ENCODE results near the gene KRT86.

Gene KRT86

GRCh38 chr12:52274521-52275120 is at the start of gene KRT86:
Gene KRT86 (plus strand): TSS chr12:52274645. CDS start chr12:52301917, 27,272 bp downstream.
- Histone ChIP-seq H3K9me3 (ENCODE audit: control insufficient read depth, insufficient read depth, low read depth, low read length) (no peaks in the 10 kb centered on the region), H3K36me3 (ENCODE audit: control insufficient read depth, insufficient read depth, low read length) (no peaks in the 10 kb centered on the region), H3K27ac (ENCODE audit: low read depth, low read length) (no peak within 1 kb of the TSS), H3K9ac (ENCODE audit: low read length) (no peak within 1 kb of the TSS), H3K4me1 (ENCODE audit: control insufficient read depth, insufficient read depth, low read length) (peaks cover 6% of the 10 kb centered on the region; the same call in 1 of the 2 replicates), H3K4me3 (ENCODE audit: low read depth, low read length) (no peak within 1 kb of the TSS), H3K27me3 (ENCODE audit: control insufficient read depth, insufficient read depth, low read length) (peaks cover 42% of the 10 kb centered on the region)

- H3K4me3 ChIP-seq (ENCODE audit: low read depth, low read length), result no peak overlapping the region
- no peaks in the 10 kb centered on the region for H3K9me3 ChIP-seq (ENCODE audit: control insufficient read depth, insufficient read depth, low read depth, low read length)
- H3K27ac ChIP-seq (ENCODE audit: low read depth, low read length), result no peak overlapping the region
- no peak overlapping the region for H3K9ac ChIP-seq (ENCODE audit: low read length)
- no peaks in the 10 kb centered on the region for H3K4me1 ChIP-seq (ENCODE audit: control insufficient read depth, insufficient read depth, low read length)
- no peaks in the 10 kb centered on the region for H3K36me3 ChIP-seq (ENCODE audit: control insufficient read depth, insufficient read depth, low read length)
- peaks cover 31% of the 10 kb centered on the region for H3K27me3 ChIP-seq (ENCODE audit: control insufficient read depth, insufficient read depth, low read length)
Measured at GRCh38 chr12:52225752-52226151, 48.7 kb upstream of the KRT86 start.

DNA sequence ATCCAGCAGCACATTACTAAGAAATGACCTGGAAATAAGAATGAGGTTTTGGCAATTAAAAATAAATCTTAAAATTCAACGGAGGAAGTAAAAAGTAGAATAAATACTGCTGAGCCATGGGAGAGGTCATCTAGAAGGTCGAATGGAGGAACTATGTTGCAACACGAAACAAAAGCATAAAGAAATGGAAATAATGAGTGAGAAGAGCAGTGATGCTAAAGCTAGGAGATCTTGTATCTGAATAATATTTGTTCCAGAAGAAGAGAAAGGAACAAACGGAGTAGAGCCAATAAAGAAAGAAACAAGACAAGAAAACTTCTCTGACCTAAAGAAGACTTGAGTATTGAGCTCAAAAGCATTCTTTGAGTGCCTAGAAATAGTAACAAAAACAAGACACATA is 48.0 kb upstream of the KRT86 start:
- no peak overlapping the region for H3K4me3 ChIP-seq (ENCODE audit: low read depth, low read length)
- H3K27me3 ChIP-seq (ENCODE audit: control insufficient read depth, insufficient read depth, low read length), result peaks cover 35% of the 10 kb centered on the region
- H3K9me3 ChIP-seq (ENCODE audit: control insufficient read depth, insufficient read depth, low read depth, low read length), result no peaks in the 10 kb centered on the region
- peaks cover 5% of the 10 kb centered on the region for H3K4me1 ChIP-seq (ENCODE audit: control insufficient read depth, insufficient read depth, low read length)
- H3K27ac ChIP-seq (ENCODE audit: low read depth, low read length), result no peak overlapping the region
- no peak overlapping the region for H3K9ac ChIP-seq (ENCODE audit: low read length)
- H3K36me3 ChIP-seq (ENCODE audit: control insufficient read depth, insufficient read depth, low read length), result no peaks in the 10 kb centered on the region

- Histone ChIP-seq H3K27ac (ENCODE audit: low read depth, low read length) (no peak overlapping the region), H3K4me1 (ENCODE audit: control insufficient read depth, insufficient read depth, low read length) (peaks cover 17% of the 10 kb centered on the region), H3K9ac (ENCODE audit: low read length) (no peak overlapping the region), H3K27me3 (ENCODE audit: control insufficient read depth, insufficient read depth, low read length) (peaks cover 48% of the 10 kb centered on the region), H3K36me3 (ENCODE audit: control insufficient read depth, insufficient read depth, low read length) (no peaks in the 10 kb centered on the region), H3K4me3 (ENCODE audit: low read depth, low read length) (no peak overlapping the region), H3K9me3 (ENCODE audit: control insufficient read depth, insufficient read depth, low read depth, low read length) (no peaks in the 10 kb centered on the region)
Measured at GRCh38 chr12:52227606-52228166, 46.8 kb upstream of the KRT86 start.

- Histone ChIP-seq H3K9ac (ENCODE audit: low read length) (no peak overlapping the region), H3K36me3 (ENCODE audit: control insufficient read depth, insufficient read depth, low read length) (no peaks in the 10 kb centered on the region), H3K9me3 (ENCODE audit: control insufficient read depth, insufficient read depth, low read depth, low read length) (no peaks in the 10 kb centered on the region), H3K27ac (ENCODE audit: low read depth, low read length) (no peak overlapping the region), H3K27me3 (ENCODE audit: control insufficient read depth, insufficient read depth, low read length) (peaks cover 55% of the 10 kb centered on the region), H3K4me3 (ENCODE audit: low read depth, low read length) (no peak overlapping the region), H3K4me1 (ENCODE audit: control insufficient read depth, insufficient read depth, low read length) (peaks cover 19% of the 10 kb centered on the region)
Measured at GRCh38 chr12:52228366-52228765, 46.1 kb upstream of the KRT86 start.

GRCh38 chr12:52228931-52229330 is 45.5 kb upstream of the KRT86 start:
- Histone ChIP-seq H3K36me3 (ENCODE audit: control insufficient read depth, insufficient read depth, low read length) (no peaks in the 10 kb centered on the region), H3K27me3 (ENCODE audit: control insufficient read depth, insufficient read depth, low read length) (peaks cover 59% of the 10 kb centered on the region), H3K27ac (ENCODE audit: low read depth, low read length) (no peak overlapping the region), H3K4me3 (ENCODE audit: low read depth, low read length) (no peak overlapping the region), H3K4me1 (ENCODE audit: control insufficient read depth, insufficient read depth, low read length) (peaks cover 22% of the 10 kb centered on the region), H3K9me3 (ENCODE audit: control insufficient read depth, insufficient read depth, low read depth, low read length) (no peaks in the 10 kb centered on the region), H3K9ac (ENCODE audit: low read length) (no peak overlapping the region)

- Histone ChIP-seq H3K9ac (ENCODE audit: low read length) (no peak overlapping the region), H3K36me3 (ENCODE audit: control insufficient read depth, insufficient read depth, low read length) (no peaks in the 10 kb centered on the region), H3K27me3 (ENCODE audit: control insufficient read depth, insufficient read depth, low read length) (peaks cover 63% of the 10 kb centered on the region), H3K4me1 (ENCODE audit: control insufficient read depth, insufficient read depth, low read length) (peaks cover 30% of the 10 kb centered on the region), H3K9me3 (ENCODE audit: control insufficient read depth, insufficient read depth, low read depth, low read length) (no peaks in the 10 kb centered on the region), H3K4me3 (ENCODE audit: low read depth, low read length) (no peak overlapping the region), H3K27ac (ENCODE audit: low read depth, low read length) (no peak overlapping the region)
Measured at GRCh38 chr12:52229836-52230343, 44.6 kb upstream of the KRT86 start.

DNA sequence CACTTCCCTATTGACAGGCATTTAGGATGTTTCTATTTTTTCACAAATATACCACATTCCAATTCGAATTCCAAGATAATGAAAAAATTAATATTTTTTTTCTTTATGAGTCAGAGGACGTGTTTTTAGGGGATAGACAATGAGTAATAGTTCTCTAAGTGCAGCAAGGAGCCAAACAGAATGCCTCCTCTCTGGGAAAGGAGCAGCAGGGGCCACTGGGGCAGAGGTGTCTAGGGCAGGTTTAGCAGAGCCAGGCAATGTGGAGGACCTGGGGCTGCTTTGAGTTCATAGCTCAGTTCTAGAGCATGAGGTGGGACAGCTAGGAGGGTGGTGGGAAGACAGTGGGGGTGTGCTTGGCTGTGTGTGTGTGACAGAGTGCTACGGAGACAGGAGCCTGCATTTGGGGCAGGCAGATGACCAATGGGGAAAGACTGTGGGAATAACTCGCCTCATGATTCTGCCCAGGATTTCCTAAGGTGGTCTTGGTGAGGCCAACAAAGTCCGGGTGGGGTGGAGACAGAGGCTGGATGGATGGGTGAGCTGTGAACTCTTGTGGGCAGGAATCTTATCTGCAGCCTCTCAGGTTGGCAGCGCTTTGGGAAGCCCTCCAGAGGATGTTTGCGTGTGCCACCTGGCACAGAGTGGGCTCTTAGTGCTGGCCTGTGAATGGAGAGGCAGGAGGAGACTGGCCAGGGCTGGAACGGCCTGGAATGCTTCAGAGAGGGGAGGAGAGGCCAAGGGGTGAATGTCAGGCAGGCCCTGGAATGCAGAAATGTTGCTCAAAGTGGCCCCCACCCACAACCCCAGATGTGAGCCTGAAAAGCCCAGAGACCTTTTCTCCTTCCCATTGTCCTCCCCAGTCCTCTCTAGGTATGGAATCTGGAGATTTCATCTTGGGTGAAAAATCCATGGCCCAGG is 43.8 kb upstream of the KRT86 start:
- H3K9me3 ChIP-seq (ENCODE audit: control insufficient read depth, insufficient read depth, low read depth, low read length), result no peaks in the 10 kb centered on the region
- no peak overlapping the region for H3K27ac ChIP-seq (ENCODE audit: low read depth, low read length)
- H3K4me1 ChIP-seq (ENCODE audit: control insufficient read depth, insufficient read depth, low read length), result peaks cover 30% of the 10 kb centered on the region
- peaks cover 70% of the 10 kb centered on the region for H3K27me3 ChIP-seq (ENCODE audit: control insufficient read depth, insufficient read depth, low read length)
- no peak overlapping the region for H3K9ac ChIP-seq (ENCODE audit: low read length)
- no peak overlapping the region for H3K4me3 ChIP-seq (ENCODE audit: low read depth, low read length)
- H3K36me3 ChIP-seq (ENCODE audit: control insufficient read depth, insufficient read depth, low read length), result no peaks in the 10 kb centered on the region

- H3K9me3 ChIP-seq (ENCODE audit: control insufficient read depth, insufficient read depth, low read depth, low read length), result no peaks in the 10 kb centered on the region
- H3K27ac ChIP-seq (ENCODE audit: low read depth, low read length), result no peak overlapping the region
- peaks cover 75% of the 10 kb centered on the region for H3K27me3 ChIP-seq (ENCODE audit: control insufficient read depth, insufficient read depth, low read length)
- H3K36me3 ChIP-seq (ENCODE audit: control insufficient read depth, insufficient read depth, low read length), result no peaks in the 10 kb centered on the region
- peaks cover 30% of the 10 kb centered on the region for H3K4me1 ChIP-seq (ENCODE audit: control insufficient read depth, insufficient read depth, low read length)
- H3K4me3 ChIP-seq (ENCODE audit: low read depth, low read length), result no peak overlapping the region
- no peak overlapping the region for H3K9ac ChIP-seq (ENCODE audit: low read length)
Measured at GRCh38 chr12:52231305-52232202, 42.9 kb upstream of the KRT86 start.

GRCh38 chr12:52232203-52232673 is 42.2 kb upstream of the KRT86 start:
- Histone ChIP-seq H3K36me3 (ENCODE audit: control insufficient read depth, insufficient read depth, low read length) (no peaks in the 10 kb centered on the region), H3K27ac (ENCODE audit: low read depth, low read length) (no peak overlapping the region), H3K9me3 (ENCODE audit: control insufficient read depth, insufficient read depth, low read depth, low read length) (no peaks in the 10 kb centered on the region), H3K27me3 (ENCODE audit: control insufficient read depth, insufficient read depth, low read length) (peaks cover 77% of the 10 kb centered on the region), H3K4me3 (ENCODE audit: low read depth, low read length) (peak overlapping the region; percentile 61), H3K4me1 (ENCODE audit: control insufficient read depth, insufficient read depth, low read length) (peaks cover 33% of the 10 kb centered on the region), H3K9ac (ENCODE audit: low read length) (no peak overlapping the region)
